Astrocyte (in vitro differentiated cells and primary cell): ENCODE data around the gene CHST15. TPM values are rescaled to one million over a fixed set of nuclear protein-coding genes. Genes with fewer than 3 reads are reported as not detected.
"Not testable (repeated sequence)": the region's sequence is repeated elsewhere in the genome, so short reads cannot be mapped to it uniquely, and the experiment has no call there.

Experiments
- DNase-seq: peaks from one replicate; pipeline ENCODE4 v3.0.0-alpha.2; 2010; ENCODE audit warnings: low read depth
- FAIRE-seq: peaks from 2 replicates; lab custom pipeline; 2011; peaks lifted over from hg19 to GRCh38; lab: Jason Lieb, UNC
- H2AFZ ChIP-seq: 2 replicates; pipeline ENCODE4 v1.6.0; 2012; ENCODE audit warnings: low read depth, low read length, inconsistent platforms
- H3K27ac ChIP-seq: 2 replicates; pipeline ENCODE4 v1.5.1; 2011; ENCODE audit warnings: low read depth, low read length, inconsistent platforms
- H3K27me3 ChIP-seq: 2 replicates; pipeline ENCODE4 v1.6.0; 2011; ENCODE audit warnings: low read length, inconsistent platforms; ENCODE audit not compliant: insufficient read depth
- H3K36me3 ChIP-seq: 2 replicates; pipeline ENCODE4 v1.5.1; 2011; ENCODE audit warnings: low read length, inconsistent platforms; ENCODE audit not compliant: insufficient read depth
- H3K4me1 ChIP-seq: 2 replicates; pipeline ENCODE4 v1.5.1; 2011; ENCODE audit warnings: low read length, inconsistent platforms; ENCODE audit not compliant: insufficient read depth
- H3K4me2 ChIP-seq: 2 replicates; pipeline ENCODE4 v1.6.0; 2012; ENCODE audit warnings: low read length, inconsistent platforms
- H3K4me3 ChIP-seq: 2 replicates; pipeline ENCODE4 v1.5.1; 2011; ENCODE audit warnings: low read depth, mild to moderate bottlenecking, low read length, inconsistent platforms; ENCODE audit not compliant: insufficient read depth
- H3K79me2 ChIP-seq: 2 replicates; pipeline ENCODE4 v1.6.0; 2012; ENCODE audit warnings: mild to moderate bottlenecking, low read length, inconsistent platforms; ENCODE audit not compliant: insufficient read depth
- H3K9ac ChIP-seq: 2 replicates; pipeline ENCODE4 v1.6.0; 2012; ENCODE audit warnings: mild to moderate bottlenecking, low read length, inconsistent platforms
- H3K9me3 ChIP-seq: 2 replicates; pipeline ENCODE4 v1.5.1; 2012; ENCODE audit warnings: low read depth, mild to moderate bottlenecking, low read length, inconsistent platforms; ENCODE audit not compliant: insufficient read depth
- H4K20me1 ChIP-seq: 2 replicates; pipeline ENCODE4 v1.6.0; 2012; ENCODE audit warnings: low read length, inconsistent platforms; ENCODE audit not compliant: insufficient read depth
- H3K27ac Mint-ChIP-seq: one replicate; pipeline ENCODE4 v1.8.0; 2021; ENCODE audit warnings: mild to moderate bottlenecking, mixed read lengths; ENCODE audit not compliant: unreplicated experiment
- H3K27me3 Mint-ChIP-seq: one replicate; pipeline ENCODE4 v1.8.0; 2021; ENCODE audit warnings: low read depth, mixed read lengths; ENCODE audit not compliant: unreplicated experiment
- H3K36me3 Mint-ChIP-seq: one replicate; pipeline ENCODE4 v1.8.0; 2021; ENCODE audit warnings: low read depth, mixed read lengths; ENCODE audit not compliant: unreplicated experiment
- H3K4me1 Mint-ChIP-seq: one replicate; pipeline ENCODE4 v1.8.0; 2021; ENCODE audit warnings: low read depth, mixed read lengths; ENCODE audit not compliant: unreplicated experiment
- H3K4me3 Mint-ChIP-seq: one replicate; pipeline ENCODE4 v1.8.0; 2021; ENCODE audit warnings: mild to moderate bottlenecking, moderate library complexity, mixed read lengths; ENCODE audit not compliant: unreplicated experiment
- H3K9me3 Mint-ChIP-seq: one replicate; pipeline ENCODE4 v1.8.0; 2021; ENCODE audit warnings: mild to moderate bottlenecking, mixed read lengths; ENCODE audit not compliant: unreplicated experiment
- CTCF ChIP-seq: IDR thresholded peaks from 2 replicates; pipeline ENCODE4 v1.5.1; 2011; ENCODE audit warnings: low read depth, mild to moderate bottlenecking, inconsistent platforms, low read length, moderate library complexity; ENCODE audit not compliant: insufficient read depth
- EZH2 ChIP-seq: IDR thresholded peaks from 2 replicates; pipeline ENCODE4 v1.6.1; 2012; ENCODE audit warnings: mild to moderate bottlenecking, low read length, inconsistent platforms; ENCODE audit not compliant: insufficient read depth
- total RNA-seq: library from RNA; stranded (reverse); gene quantifications from 2 replicates; pipeline ENCODE4 v1.2.1, GENCODE V29; 2021

The CHST15 gene
- total RNA-seq, 1 donor from 2014 or later, result 20.6 TPM

GRCh38 chr10:124095096-124095495 lies 1.7 kb upstream of the CHST15 start:
- H3K36me3 Mint-ChIP-seq, result peaks cover 4% of the 10 kb centered on the region
- H3K27ac ChIP-seq, result no peak overlapping the region
- H4K20me1 ChIP-seq, result peaks cover 14% of the 10 kb centered on the region
- H3K4me3 Mint-ChIP-seq, result peak overlapping the region; percentile 20
- no peak overlapping the region for H3K4me2 ChIP-seq
- no peak for TF ChIP-seq EZH2
- TF ChIP-seq CTCF, result no peak
- H3K79me2 ChIP-seq, result peaks cover 11% of the 10 kb centered on the region
- DNase-seq, result no peak
- no peak for FAIRE-seq
- no peak overlapping the region for H2AFZ ChIP-seq
- H3K36me3 ChIP-seq, result no peaks in the 10 kb centered on the region
- no peaks in the 10 kb centered on the region for H3K9me3 ChIP-seq
- H3K9ac ChIP-seq, result no peak overlapping the region
- H3K4me1 ChIP-seq, result peaks cover 12% of the 10 kb centered on the region
- H3K4me3 ChIP-seq, result no peak overlapping the region
- H3K27ac Mint-ChIP-seq, result no peak overlapping the region
- H3K9me3 Mint-ChIP-seq, result peaks cover 15% of the 10 kb centered on the region
- peaks cover 48% of the 10 kb centered on the region for H3K27me3 ChIP-seq
- peaks cover 5% of the 10 kb centered on the region for H3K4me1 Mint-ChIP-seq
- peaks cover 38% of the 10 kb centered on the region for H3K27me3 Mint-ChIP-seq

GRCh38 chr10:124094419-124094785 lies 1.0 kb upstream of the CHST15 start:
- Histone ChIP-seq H3K4me2 (peak overlapping the region; percentile 90), H3K27ac (no peak overlapping the region), H2AFZ (peak overlapping the region; percentile 39), H3K4me3 (peak overlapping the region; percentile 56), H3K79me2 (peaks cover 11% of the 10 kb centered on the region), H3K9me3 (no peaks in the 10 kb centered on the region), H3K36me3 (no peaks in the 10 kb centered on the region), H3K4me1 (peaks cover 12% of the 10 kb centered on the region), H3K27me3 (peaks cover 48% of the 10 kb centered on the region), H4K20me1 (peaks cover 21% of the 10 kb centered on the region), H3K9ac (no peak overlapping the region)
- H3K4me3 Mint-ChIP-seq, result peak overlapping the region; percentile 82
- FAIRE-seq, result no peak
- no peak overlapping the region for H3K27ac Mint-ChIP-seq
- H3K4me1 Mint-ChIP-seq, result peaks cover 5% of the 10 kb centered on the region
- no peak for DNase-seq
- TF ChIP-seq EZH2, result peak; percentile 32
- TF ChIP-seq CTCF, result no peak
- H3K36me3 Mint-ChIP-seq, result peaks cover 4% of the 10 kb centered on the region
- peaks cover 38% of the 10 kb centered on the region for H3K27me3 Mint-ChIP-seq
- H3K9me3 Mint-ChIP-seq, result peaks cover 14% of the 10 kb centered on the region

GRCh38 chr10:124093774-124094418 lies 498 bp upstream of the CHST15 start:
- Histone ChIP-seq H3K9ac (peak overlapping the region; percentile 73), H3K4me1 (peaks cover 12% of the 10 kb centered on the region), H2AFZ (peak overlapping the region; percentile 80), H3K4me3 (peak overlapping the region; percentile 56), H3K27me3 (peaks cover 44% of the 10 kb centered on the region), H3K4me2 (peak overlapping the region; percentile 90), H3K79me2 (peaks cover 11% of the 10 kb centered on the region), H4K20me1 (peaks cover 26% of the 10 kb centered on the region)
- peak overlapping the region; percentile 82 for H3K4me3 Mint-ChIP-seq
- H3K9me3 Mint-ChIP-seq, H3K36me3 ChIP-seq, H3K9me3 ChIP-seq, H3K36me3 Mint-ChIP-seq, H3K4me1 Mint-ChIP-seq, FAIRE-seq, H3K27ac ChIP-seq: not testable (repeated sequence)
- TF ChIP-seq EZH2, result peak; percentile 51
- DNase-seq, result peak; percentile 27
- peak overlapping the region; percentile 87 for H3K27ac Mint-ChIP-seq
- peaks cover 35% of the 10 kb centered on the region for H3K27me3 Mint-ChIP-seq
